Activated naive CD8-positive, alpha-beta T cell treated with anti-CD3 and anti-CD28 coated beads for 36 hours (primary cell): ENCODE measurements around the gene RASSF5. TPM values are rescaled to one million over a fixed set of nuclear protein-coding genes. Genes with fewer than 3 reads are reported as not detected.
A peak's percentile ranks its signal among the peaks of the same experiment; 100 is the strongest.
"Not testable (repeated sequence)": the region's sequence is repeated elsewhere in the genome, so short reads cannot be mapped to it uniquely, and the experiment has no call there.

Experiments
- DNase-seq: peaks from one replicate; pipeline ENCODE4 v3.0.0; 2021
- H3K27ac Mint-ChIP-seq: one replicate; pipeline ENCODE4 v1.8.0; 2022; ENCODE audit warnings: mild to moderate bottlenecking, moderate library complexity, mixed read lengths
- H3K27me3 Mint-ChIP-seq: one replicate; pipeline ENCODE4 v1.8.0; 2022; ENCODE audit warnings: mild to moderate bottlenecking, mixed read lengths
- H3K36me3 Mint-ChIP-seq: one replicate; pipeline ENCODE4 v1.8.0; 2021; ENCODE audit warnings: mild to moderate bottlenecking, mixed read lengths
- H3K4me1 Mint-ChIP-seq: one replicate; pipeline ENCODE4 v1.8.0; 2021; ENCODE audit warnings: mixed read lengths
- H3K4me3 Mint-ChIP-seq: one replicate; pipeline ENCODE4 v1.8.0; 2022; ENCODE audit warnings: mild to moderate bottlenecking, moderate library complexity, mixed read lengths
- H3K9me3 Mint-ChIP-seq: one replicate; pipeline ENCODE4 v1.8.0; 2022; ENCODE audit warnings: mixed read lengths
- total RNA-seq, 2 experiments: library from RNA; stranded (reverse); gene quantifications; one replicate each; pipeline ENCODE4 v1.2.3, GENCODE V29; 2021

The RASSF5 gene
- total RNA-seq, 2 experiments from 2014 or later, result 223 to 226 TPM

- DNase-seq, result no peak
- Mint-ChIP-seq H3K36me3 (peaks cover 45% of the 10 kb centered on the region), H3K4me3 (no peak overlapping the region), H3K27ac (peak overlapping the region; percentile 63), H3K9me3 (no peaks in the 10 kb centered on the region), H3K27me3 (no peaks in the 10 kb centered on the region), H3K4me1 (peaks cover 39% of the 10 kb centered on the region)
Observed at GRCh38 chr1:206593351-206593925, 86.1 kb downstream of the RASSF5 start.

- Mint-ChIP-seq H3K27ac (peak overlapping the region; percentile 77), H3K36me3 (peaks cover 35% of the 10 kb centered on the region), H3K4me3 (no peak overlapping the region), H3K9me3 (no peaks in the 10 kb centered on the region), H3K4me1 (peaks cover 16% of the 10 kb centered on the region), H3K27me3 (no peaks in the 10 kb centered on the region)
- no peak for DNase-seq
Observed at GRCh38 chr1:206595581-206596318, 88.4 kb downstream of the RASSF5 start.

DNA sequence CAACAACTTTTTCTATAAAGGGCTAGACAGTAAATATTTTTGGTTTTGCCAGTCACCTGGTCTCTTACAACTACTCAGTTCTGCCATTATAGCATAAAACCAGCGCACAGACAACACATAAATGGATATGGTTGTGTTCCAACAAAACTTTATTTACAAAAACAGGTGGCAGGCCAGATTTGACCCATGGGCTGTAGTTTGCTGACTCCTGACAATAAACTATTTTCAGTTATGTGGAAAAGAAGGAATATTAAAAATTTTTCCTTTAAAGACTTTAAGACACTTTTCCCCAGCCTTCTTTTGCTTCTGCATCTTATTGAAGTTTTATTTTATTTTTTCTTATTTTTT, 89.0 kb downstream of the RASSF5 start:
- Mint-ChIP-seq H3K36me3 (peaks cover 34% of the 10 kb centered on the region), H3K9me3 (no peaks in the 10 kb centered on the region), H3K27ac (peak overlapping the region; percentile 77)

DNA sequence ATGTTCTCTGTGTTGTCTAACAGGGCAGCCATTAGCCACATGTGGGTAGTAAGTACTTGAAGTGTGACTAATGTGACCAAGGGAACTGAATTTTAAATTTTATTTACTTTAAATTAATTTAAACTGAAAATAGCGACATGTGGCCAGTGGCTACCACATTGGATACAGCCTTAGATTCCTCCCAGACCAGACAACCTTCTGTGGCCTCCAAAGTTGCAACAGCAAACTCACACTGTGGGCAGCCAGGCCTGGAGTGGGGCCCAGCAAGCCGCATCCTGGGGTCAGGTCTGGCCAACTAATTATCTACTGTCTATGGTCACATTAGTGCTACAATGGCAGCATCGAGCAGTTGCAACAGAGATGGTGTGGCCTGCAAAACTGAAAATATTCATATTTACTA, 93.2 kb downstream of the RASSF5 start:
- peaks cover 23% of the 10 kb centered on the region for H3K36me3 Mint-ChIP-seq
- no peak for DNase-seq
- no peaks in the 10 kb centered on the region for H3K4me1 Mint-ChIP-seq
- no peaks in the 10 kb centered on the region for H3K27me3 Mint-ChIP-seq
- no peaks in the 10 kb centered on the region for H3K9me3 Mint-ChIP-seq
- no peak overlapping the region for H3K27ac Mint-ChIP-seq
- no peak overlapping the region for H3K4me3 Mint-ChIP-seq

More for the DNA sequence above, 89.0 kb downstream of the RASSF5 start:
- DNase-seq, result no peak
- H3K4me3 Mint-ChIP-seq, result no peak overlapping the region
- H3K4me1 Mint-ChIP-seq, result peaks cover 11% of the 10 kb centered on the region
- H3K27me3 Mint-ChIP-seq, result no peaks in the 10 kb centered on the region

DNA sequence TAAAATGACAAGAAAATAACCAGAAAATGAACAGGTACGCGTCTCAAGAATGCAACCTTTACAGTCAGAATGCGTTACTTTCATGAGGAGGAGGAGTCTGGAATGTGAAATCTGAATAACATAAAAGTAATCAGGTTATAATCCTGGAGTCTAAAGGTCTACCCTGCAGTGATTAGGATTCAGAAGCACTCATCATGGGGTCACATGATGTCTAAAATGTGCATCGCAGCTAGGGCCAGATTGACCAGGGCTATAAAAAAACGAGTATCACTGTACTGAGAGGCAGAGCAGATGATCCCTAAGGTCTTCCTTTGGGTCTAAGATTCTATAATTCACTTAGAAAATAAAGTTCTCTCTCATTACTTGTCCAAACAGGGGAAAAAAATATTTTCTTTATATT, 97.5 kb downstream of the RASSF5 start:
- Mint-ChIP-seq H3K4me3 (no peak overlapping the region), H3K36me3 (peaks cover 46% of the 10 kb centered on the region), H3K27ac (no peak overlapping the region), H3K9me3 (no peaks in the 10 kb centered on the region), H3K4me1 (peaks cover 28% of the 10 kb centered on the region), H3K27me3 (no peaks in the 10 kb centered on the region)
- no peak for DNase-seq

DNA sequence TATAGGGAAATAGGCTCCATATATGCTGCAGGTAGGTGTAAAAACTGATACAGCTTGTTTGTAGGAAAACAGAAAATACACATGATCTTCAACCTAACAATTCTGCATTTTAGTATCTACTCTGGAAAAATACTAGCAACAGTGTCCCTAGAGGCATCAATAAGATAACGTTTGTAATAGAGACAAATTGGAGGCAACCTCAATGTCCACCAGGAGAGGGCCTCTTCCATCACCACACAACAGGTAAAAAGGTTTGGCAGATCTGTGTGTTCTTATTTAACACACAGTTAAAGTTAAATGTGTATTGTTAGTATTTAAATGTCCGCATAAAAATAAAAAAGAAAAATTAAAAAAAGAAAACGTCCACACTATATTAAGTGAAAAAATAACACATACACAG, 99.5 kb downstream of the RASSF5 start:
- Mint-ChIP-seq H3K36me3 (peaks cover 61% of the 10 kb centered on the region), H3K27me3 (no peaks in the 10 kb centered on the region), H3K27ac (peak overlapping the region; percentile 80), H3K9me3 (no peaks in the 10 kb centered on the region), H3K4me1 (peaks cover 46% of the 10 kb centered on the region), H3K4me3 (no peak overlapping the region)
- DNase-seq, result no peak

- H3K36me3 Mint-ChIP-seq, result peaks cover 56% of the 10 kb centered on the region
- DNase-seq, result peak; percentile 69
- peak overlapping the region; percentile 92 for H3K27ac Mint-ChIP-seq
- peak overlapping the region; percentile 96 for H3K4me3 Mint-ChIP-seq
- H3K27me3 Mint-ChIP-seq, result no peaks in the 10 kb centered on the region
- H3K4me1 Mint-ChIP-seq, result peaks cover 46% of the 10 kb centered on the region
- H3K9me3 Mint-ChIP-seq, result no peaks in the 10 kb centered on the region
Observed at GRCh38 chr1:206608108-206608698, 100.9 kb downstream of the RASSF5 start.

DNA sequence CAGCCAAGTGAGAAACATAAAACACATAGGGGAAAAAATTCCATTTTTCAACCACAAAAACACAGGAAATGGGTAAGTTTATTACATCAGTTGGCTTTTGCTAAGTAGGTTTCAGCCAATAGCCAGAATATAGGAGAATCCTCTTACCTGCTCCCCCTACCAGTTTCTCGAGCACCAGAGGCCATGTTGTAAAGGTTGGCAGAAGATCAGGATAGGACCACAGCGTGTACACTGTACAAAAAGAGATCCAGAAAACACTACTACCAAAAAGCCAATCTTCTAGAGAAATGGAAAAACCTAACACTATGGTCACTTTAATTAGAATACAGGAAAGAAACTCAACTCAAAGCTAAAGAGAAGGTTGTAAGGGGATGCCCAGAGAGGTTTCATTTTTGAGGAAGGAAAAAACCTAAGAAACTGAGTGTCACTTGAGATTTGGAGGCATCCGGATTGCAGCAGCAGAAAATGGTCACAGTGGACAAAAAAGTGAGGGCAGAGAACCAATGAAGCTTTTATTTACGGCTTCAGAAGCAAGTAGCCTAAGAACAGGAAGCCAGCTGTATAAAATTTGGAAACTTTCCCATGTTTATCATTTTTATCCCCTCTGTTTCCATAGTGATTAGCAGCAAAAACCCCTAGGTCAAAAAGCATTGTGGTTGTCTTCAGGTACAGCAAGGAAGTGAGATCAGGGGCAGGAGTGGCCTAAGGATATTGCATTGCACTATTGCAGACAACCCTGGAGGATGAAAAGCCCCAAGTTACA, 102.1 kb downstream of the RASSF5 start:
- H3K36me3 Mint-ChIP-seq, result peaks cover 56% of the 10 kb centered on the region
- peak overlapping the region; percentile 96 for H3K4me3 Mint-ChIP-seq
- H3K27ac Mint-ChIP-seq, result peak overlapping the region; percentile 92
- peak; percentile 35 for DNase-seq
- H3K9me3 Mint-ChIP-seq, result no peaks in the 10 kb centered on the region
- H3K27me3 Mint-ChIP-seq, result no peaks in the 10 kb centered on the region
- H3K4me1 Mint-ChIP-seq, result peaks cover 46% of the 10 kb centered on the region

GRCh38 chr1:206612129-206612876, 105.0 kb downstream of the RASSF5 start, which contains the start of gene EIF2D:
EIF2D (minus strand) TSS chr1:206612465; CDS start chr1:206612342, 123 bp downstream.
- Mint-ChIP-seq H3K4me3 (peak within 1 kb of the TSS; percentile 96), H3K27me3 (no peaks in the 10 kb centered on the region), H3K9me3 (no peaks in the 10 kb centered on the region), H3K4me1 (peaks cover 38% of the 10 kb centered on the region), H3K27ac (peak within 1 kb of the TSS; percentile 92), H3K36me3 (peaks cover 44% of the 10 kb centered on the region)
- peak; percentile 96 for DNase-seq

- not testable (repeated sequence) for H3K36me3 Mint-ChIP-seq, H3K4me1 Mint-ChIP-seq, DNase-seq, H3K9me3 Mint-ChIP-seq, H3K27ac Mint-ChIP-seq, H3K4me3 Mint-ChIP-seq
- H3K27me3 Mint-ChIP-seq, result peaks cover 11% of the 10 kb centered on the region
Observed at GRCh38 chr1:206626396-206626795, 119.1 kb downstream of the RASSF5 start.

DNA sequence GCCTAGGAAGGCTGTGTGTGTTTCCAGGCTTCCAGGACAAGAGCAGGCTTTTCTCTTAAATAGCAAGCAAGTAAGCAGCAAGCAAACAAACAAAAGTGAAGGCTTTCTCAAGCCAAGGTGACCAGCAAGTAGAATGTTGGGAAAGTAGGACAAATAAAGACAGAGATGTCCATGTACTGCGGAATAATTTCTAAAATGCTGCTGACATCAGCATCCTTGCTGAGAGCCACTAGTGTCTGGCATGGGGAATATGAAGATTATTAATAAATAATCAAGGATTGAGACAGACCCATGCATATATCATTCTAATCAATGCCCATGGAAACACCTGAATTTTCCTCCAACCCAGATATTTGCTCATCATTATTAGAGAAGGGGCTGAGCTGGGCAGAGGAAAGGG, 121.6 kb downstream of the RASSF5 start:
- no peaks in the 10 kb centered on the region for H3K9me3 Mint-ChIP-seq
- H3K27me3 Mint-ChIP-seq, result peaks cover 23% of the 10 kb centered on the region
- H3K4me1 Mint-ChIP-seq, result peaks cover 2% of the 10 kb centered on the region
- no peak overlapping the region for H3K4me3 Mint-ChIP-seq
- H3K27ac Mint-ChIP-seq, result no peak overlapping the region
- no peak for DNase-seq
- H3K36me3 Mint-ChIP-seq, result no peaks in the 10 kb centered on the region

DNA sequence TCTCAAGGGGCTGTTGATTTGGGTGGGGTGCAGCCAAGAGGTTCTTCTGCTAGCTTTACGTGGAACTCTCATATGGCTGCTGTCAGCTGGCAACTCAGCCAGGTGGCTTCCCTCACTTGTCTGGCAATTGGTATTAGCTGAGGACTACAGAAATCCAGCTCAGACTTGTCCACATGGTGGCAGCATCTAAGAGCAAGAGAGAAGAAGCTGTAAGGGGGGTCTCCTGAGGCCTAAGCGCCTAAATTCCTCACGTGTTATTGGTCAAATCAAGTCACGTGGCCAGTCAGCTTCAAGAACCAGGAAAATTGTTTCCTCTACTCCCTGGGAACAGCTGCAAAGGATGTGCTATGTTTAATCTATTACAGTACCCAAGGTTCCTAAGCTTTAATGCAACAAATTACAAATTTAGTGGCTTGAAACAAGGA, 123.8 kb downstream of the RASSF5 start:
- no peak overlapping the region for H3K4me3 Mint-ChIP-seq

GRCh38 chr1:206633708-206634121, 126.4 kb downstream of the RASSF5 start:
- no peaks in the 10 kb centered on the region for H3K36me3 Mint-ChIP-seq
- H3K4me1 Mint-ChIP-seq, result peaks cover 30% of the 10 kb centered on the region
- no peaks in the 10 kb centered on the region for H3K9me3 Mint-ChIP-seq
- H3K27me3 Mint-ChIP-seq, result peaks cover 46% of the 10 kb centered on the region
- peak overlapping the region; percentile 71 for H3K27ac Mint-ChIP-seq
- no peak for DNase-seq
- no peak overlapping the region for H3K4me3 Mint-ChIP-seq

More for the DNA sequence above, 123.8 kb downstream of the RASSF5 start:
- DNase-seq, result peak; percentile 25
- peaks cover 17% of the 10 kb centered on the region for H3K4me1 Mint-ChIP-seq
- H3K36me3 Mint-ChIP-seq, result no peaks in the 10 kb centered on the region
- peaks cover 25% of the 10 kb centered on the region for H3K27me3 Mint-ChIP-seq
- no peaks in the 10 kb centered on the region for H3K9me3 Mint-ChIP-seq
- H3K27ac Mint-ChIP-seq, result no peak overlapping the region

- DNase-seq, result peak; percentile 69
- peak overlapping the region; percentile 81 for H3K4me3 Mint-ChIP-seq
- H3K36me3 Mint-ChIP-seq, result no peaks in the 10 kb centered on the region
- H3K27ac Mint-ChIP-seq, result peak overlapping the region; percentile 88
- peaks cover 50% of the 10 kb centered on the region for H3K27me3 Mint-ChIP-seq
- peaks cover 30% of the 10 kb centered on the region for H3K4me1 Mint-ChIP-seq
- H3K9me3 Mint-ChIP-seq, result no peaks in the 10 kb centered on the region
Observed at GRCh38 chr1:206634365-206635079, 127.2 kb downstream of the RASSF5 start.
